Measurements from ENCODE around the gene CDADC1. TPM values are rescaled to one million over a fixed set of nuclear protein-coding genes. Genes with fewer than 3 reads are reported as not detected.

Gene CDADC1
- total RNA-seq, 2 experiments from 2014 or later, result 9.1 to 11.3 TPM

GRCh38 chr13:49340161-49340560, 92.4 kb downstream of the CDADC1 start:
- Mint-ChIP-seq H3K4me1 (ENCODE audit: low read depth) (peaks cover 10% of the 10 kb centered on the region), H3K27me3 (no peaks in the 10 kb centered on the region), H3K36me3 (ENCODE audit: low read depth) (no peaks in the 10 kb centered on the region), H3K9me3 (no peaks in the 10 kb centered on the region), H3K27ac (no peak overlapping the region), H3K4me3 (no peak overlapping the region)
- intact Hi-C loops (cut with DNase I, micrococcal nuclease), result no loop called here
- H3K27ac ChIP-seq (ENCODE audit: low read depth in 1 of 2, low read length in 2 of 2), result no peak overlapping the region
- H3K27me3 ChIP-seq (ENCODE audit: control insufficient read depth in 1 of 2, insufficient read depth in 2 of 2, low read length in 2 of 2), result no peaks in the 10 kb centered on the region
- ChIA-PET POLR2A (no interaction called here), CTCF (no interaction called here)
- DNase-seq (no peak), ATAC-seq (ENCODE audit: poor library complexity) (no peak)
- no peaks in the 10 kb centered on the region for H3K9me3 ChIP-seq (ENCODE audit: control insufficient read depth in 1 of 2, insufficient read depth in 1 of 2, low read length in 2 of 2)
- no peak overlapping the region for H3K4me3 ChIP-seq (ENCODE audit: low read length)
- no peaks in the 10 kb centered on the region for H3K36me3 ChIP-seq (ENCODE audit: insufficient read depth, low read length)
- TF ChIP-seq CTCF (IDR thresholded peaks at IDR 0.05), result no peak
- no peaks in the 10 kb centered on the region for H3K4me1 ChIP-seq (ENCODE audit: insufficient read depth, low read length)

GRCh38 chr13:49341517-49341916, 93.8 kb downstream of the CDADC1 start:
- no peaks in the 10 kb centered on the region for H3K9me3 Mint-ChIP-seq
- H3K4me3 Mint-ChIP-seq, result no peak overlapping the region
- ChIA-PET POLR2A (no interaction called here), CTCF (no interaction called here)
- no peaks in the 10 kb centered on the region for H3K9me3 ChIP-seq (ENCODE audit: control insufficient read depth in 1 of 2, insufficient read depth in 1 of 2, low read length in 2 of 2)
- H3K4me1 ChIP-seq (ENCODE audit: insufficient read depth, low read length), result no peaks in the 10 kb centered on the region
- DNase-seq (no peak), ATAC-seq (ENCODE audit: poor library complexity) (no peak)
- TF ChIP-seq CTCF (IDR thresholded peaks at IDR 0.05), result no peak
- no peak overlapping the region for H3K27ac ChIP-seq (ENCODE audit: low read depth in 1 of 2, low read length in 2 of 2)
- H3K27me3 ChIP-seq (ENCODE audit: control insufficient read depth in 1 of 2, insufficient read depth in 2 of 2, low read length in 2 of 2), result no peaks in the 10 kb centered on the region
- intact Hi-C loops (cut with DNase I, micrococcal nuclease), result no loop called here
- H3K36me3 ChIP-seq (ENCODE audit: insufficient read depth, low read length), result no peaks in the 10 kb centered on the region
- no peaks in the 10 kb centered on the region for H3K27me3 Mint-ChIP-seq
- no peak overlapping the region for H3K4me3 ChIP-seq (ENCODE audit: low read length)
- peaks cover 10% of the 10 kb centered on the region for H3K4me1 Mint-ChIP-seq (ENCODE audit: low read depth)
- H3K36me3 Mint-ChIP-seq (ENCODE audit: low read depth), result no peaks in the 10 kb centered on the region
- H3K27ac Mint-ChIP-seq, result no peak overlapping the region

GRCh38 chr13:49341941-49342340, 94.2 kb downstream of the CDADC1 start:
- no peaks in the 10 kb centered on the region for H3K36me3 ChIP-seq (ENCODE audit: insufficient read depth, low read length)
- H3K9me3 Mint-ChIP-seq, result no peaks in the 10 kb centered on the region
- no peak overlapping the region for H3K27ac Mint-ChIP-seq
- H3K27me3 Mint-ChIP-seq, result no peaks in the 10 kb centered on the region
- intact Hi-C loops (cut with DNase I, micrococcal nuclease), result no loop called here
- no peak overlapping the region for H3K4me3 ChIP-seq (ENCODE audit: low read length)
- POLR2A ChIA-PET, result no interaction called here
- ATAC-seq (ENCODE audit: poor library complexity), result no peak
- H3K4me1 Mint-ChIP-seq (ENCODE audit: low read depth), result peaks cover 10% of the 10 kb centered on the region
- no peak for DNase-seq
- no peaks in the 10 kb centered on the region for H3K27me3 ChIP-seq (ENCODE audit: control insufficient read depth in 1 of 2, insufficient read depth in 2 of 2, low read length in 2 of 2)
- no peaks in the 10 kb centered on the region for H3K4me1 ChIP-seq (ENCODE audit: insufficient read depth, low read length)
- H3K9me3 ChIP-seq (ENCODE audit: control insufficient read depth in 1 of 2, insufficient read depth in 1 of 2, low read length in 2 of 2), result no peaks in the 10 kb centered on the region
- CTCF ChIA-PET, result no interaction called here
- no peak overlapping the region for H3K4me3 Mint-ChIP-seq
- no peak for TF ChIP-seq CTCF (IDR thresholded peaks at IDR 0.05)
- H3K36me3 Mint-ChIP-seq (ENCODE audit: low read depth), result no peaks in the 10 kb centered on the region
- H3K27ac ChIP-seq (ENCODE audit: low read depth in 1 of 2, low read length in 2 of 2), result no peak overlapping the region

Measured in CD4-positive, alpha-beta T cell (primary cell).